K562 (cell line): ENCODE data around the gene PTTG2. TPM values are rescaled to one million over a fixed set of nuclear protein-coding genes. Genes with fewer than 3 reads are reported as not detected.

Experiments used
- ATAC-seq: fragments of 200-7000 bp; cut with Tn5 transposase; 3 replicates; pipeline ENCODE4 v1.9.1; 2020; ENCODE audit warnings: moderate library complexity
- BruUV-seq: library from RNA; stranded (reverse); fragments of 400-500 nt; replicated peaks from 2 replicates; lab custom pipeline; 2021; lab: Mats Ljungman, UMichigan
- CTCF ChIA-PET: fragments of 300-600 bp; formaldehyde crosslinking; extraction: SDS; loops from one replicate; lab custom pipeline; 2021; ENCODE audit warnings: low intra/inter-chr PET ratio; lab: Yijun Ruan, JAX
- POLR2A ChIA-PET: fragments of 300-600, 350-650 bp; sonication (Branson Sonifier 250); formaldehyde crosslinking; extraction: SDS; loops from one replicate; lab custom pipeline; 2021; ENCODE audit warnings: antibody characterized with exemption, inconsistent platforms; lab: Yijun Ruan, JAX
- DNase-seq, 4 experiments: peaks; one replicate each; pipeline versions ENCODE4 v3.0.0 to v3.0.0-alpha.2; 2011 to 2018; ENCODE audit warnings: low spot score in 3 of 4, mixed read lengths in 3 of 4; ENCODE audit errors: extremely low read depth in 1 of 4
- FAIRE-seq: peaks from 2 replicates; lab custom pipeline; 2011; peaks lifted over from hg19 to GRCh38; lab: Jason Lieb, UNC
- H2AFZ ChIP-seq: 2 replicates; pipeline ENCODE4 v1.6.0; 2011; ENCODE audit warnings: low read depth, low read length, control low read depth, inconsistent platforms
- H3K27ac ChIP-seq: fragments of 200-600 bp; 3 replicates; pipeline ENCODE4 v1.8.0; 2011; ENCODE audit warnings: low read depth, mild to moderate bottlenecking, control low read depth, inconsistent platforms, low read length, moderate library complexity, mixed read lengths; ENCODE audit errors: extremely low read depth
- H3K27me3 ChIP-seq, 2 experiments: fragments of 300-600 bp in 1 of 2; 2 replicates in 1 of 2; 3 replicates in 1 of 2; pipeline versions ENCODE4 v1.6.0 to v1.8.0; 2011; ENCODE audit warnings: inconsistent platforms in 2 of 2, low read length in 2 of 2, mild to moderate bottlenecking in 1 of 2, mixed read lengths in 1 of 2, moderate library complexity in 1 of 2; ENCODE audit not compliant: control insufficient read depth in 2 of 2, insufficient read depth in 2 of 2
- H3K36me3 ChIP-seq: fragments of 300-600 bp; 3 replicates; pipeline ENCODE4 v1.8.0; 2011; ENCODE audit warnings: mild to moderate bottlenecking, low read length, inconsistent platforms; ENCODE audit not compliant: control insufficient read depth, insufficient read depth
- H3K4me1 ChIP-seq, 2 experiments: fragments of 200-600 bp in 1 of 2; replicated peaks in 1 of 2; 2 replicates in 1 of 2; 3 replicates in 1 of 2; pipeline versions ENCODE4 v1.5.1 to v1.8.0; 2011; ENCODE audit warnings: inconsistent platforms in 2 of 2, low read length in 2 of 2, mild to moderate bottlenecking in 1 of 2, mixed read lengths in 1 of 2, moderate library complexity in 1 of 2; ENCODE audit not compliant: control insufficient read depth in 2 of 2, insufficient read depth in 2 of 2
- H3K4me2 ChIP-seq: 2 replicates; pipeline ENCODE4 v1.6.1; 2011; ENCODE audit warnings: low read length, control low read depth, inconsistent platforms, mixed read lengths; ENCODE audit not compliant: insufficient read depth
- H3K4me3 ChIP-seq: fragments of 200-600 bp; sonication (generic), shearing (Covaris generic); 2 replicates; pipeline ENCODE4 v1.5.1; 2016; ENCODE audit warnings: control low read depth, inconsistent platforms
- H3K79me2 ChIP-seq: fragments of 200-600 bp; 3 replicates; pipeline ENCODE4 v1.8.0; 2011; ENCODE audit warnings: low read length, inconsistent platforms; ENCODE audit not compliant: control insufficient read depth, insufficient read depth
- H3K9ac ChIP-seq, 2 experiments: 2 replicates each; pipeline versions ENCODE4 v1.6.0 to v1.6.1; 2011; ENCODE audit warnings: low read depth in 2 of 2, low read length in 2 of 2, control low read depth in 1 of 2, inconsistent platforms in 1 of 2, mild to moderate bottlenecking in 1 of 2, mixed read lengths in 1 of 2; ENCODE audit not compliant: insufficient read depth in 1 of 2
- H3K9me1 ChIP-seq: one replicate; pipeline ENCODE4 v1.6.0; 2011; ENCODE audit warnings: inconsistent platforms, mild to moderate bottlenecking, low read length, moderate library complexity; ENCODE audit not compliant: control insufficient read depth, insufficient read depth
- H3K9me3 ChIP-seq: replicated peaks from 2 replicates; pipeline ENCODE4 v1.5.1; 2011; ENCODE audit warnings: low read depth, low read length, inconsistent platforms; ENCODE audit not compliant: control insufficient read depth, insufficient read depth
- H4K20me1 ChIP-seq: replicated peaks from 2 replicates; pipeline ENCODE4 v1.6.1; 2011; ENCODE audit warnings: low read length, inconsistent platforms, mixed read lengths; ENCODE audit not compliant: control insufficient read depth, insufficient read depth
- BRF1 ChIP-seq: IDR thresholded peaks from 3 replicates; pipeline ENCODE4 v1.6.1; 2011; ENCODE audit warnings: borderline replicate concordance, mild to moderate bottlenecking; ENCODE audit not compliant: insufficient read length; ENCODE audit errors: extremely low read depth
- ETV6 ChIP-seq, 3 experiments: fragments of 150-350 bp in 1 of 3; sonication (generic) in 1 of 3; formaldehyde crosslinking in 1 of 3; IDR thresholded peaks; 2 replicates each; pipeline versions ENCODE4 v1.6.1 to v1.8.0; 2014 to 2022; ENCODE audit warnings: borderline replicate concordance in 2 of 3, low read depth in 2 of 3, antibody characterized with exemption in 1 of 3, low read length in 1 of 3, mild to moderate bottlenecking in 1 of 3, missing genetic modification reagents in 1 of 3
- FOXA1 ChIP-seq: fragments of 450-650 bp; IDR thresholded peaks from 2 replicates; pipeline ENCODE4 v1.6.1; 2016; ENCODE audit warnings: mild to moderate bottlenecking, borderline replicate concordance
- ILK ChIP-seq: fragments of 450-650 bp; IDR thresholded peaks from 2 replicates; pipeline ENCODE4 v1.6.1; 2016; ENCODE audit warnings: missing genetic modification characterization, low read depth, mild to moderate bottlenecking, missing compliant biosample characterization, moderate library complexity, borderline replicate concordance
- KAT8 ChIP-seq: fragments of 450-650 bp; IDR thresholded peaks from 2 replicates; pipeline ENCODE4 v1.6.1; 2016; ENCODE audit warnings: low read depth, mild to moderate bottlenecking
- POLR2AphosphoS2 ChIP-seq: IDR thresholded peaks from 2 replicates; pipeline ENCODE4 v1.6.1; 2012; ENCODE audit warnings: low read length, improper control_type of control experiment
- POLR2H ChIP-seq: IDR thresholded peaks from 2 replicates; pipeline ENCODE4 v1.6.1; 2016; ENCODE audit warnings: missing genetic modification characterization, low read depth, mild to moderate bottlenecking, control low read depth, missing compliant biosample characterization, moderate library complexity
- POLR3A ChIP-seq: IDR thresholded peaks from 2 replicates; pipeline ENCODE4 v1.6.1; 2011; ENCODE audit warnings: borderline replicate concordance, mild to moderate bottlenecking, moderate library complexity; ENCODE audit not compliant: insufficient read length, insufficient read depth; ENCODE audit errors: extremely low read depth
- RBM15 ChIP-seq: fragments of 200-400 bp; formaldehyde crosslinking; IDR thresholded peaks from 2 replicates; pipeline ENCODE4 v1.6.1; 2018; ENCODE audit warnings: mild to moderate bottlenecking, low read length, moderate library complexity; ENCODE audit not compliant: insufficient read depth
- RFX5 ChIP-seq: IDR thresholded peaks from 2 replicates; pipeline ENCODE4 v1.6.1; 2011; ENCODE audit warnings: low read depth, mild to moderate bottlenecking, improper control_type of control experiment, low read length
- THRB ChIP-seq: fragments of 450-650 bp; formaldehyde crosslinking; conservative IDR thresholded peaks from 2 replicates; pipeline ENCODE4 v1.4.0; 2022; ENCODE audit warnings: mild to moderate bottlenecking, missing genetic modification characterization
- ZNF121 ChIP-seq: sonication (generic); formaldehyde crosslinking; conservative IDR thresholded peaks from 2 replicates; pipeline ENCODE4 v1.8.0; 2022; ENCODE audit warnings: missing genetic modification reagents
- ZNF551 ChIP-seq: fragments of 250-450 bp; sonication (Bioruptor Pico); IDR thresholded peaks from 2 replicates; pipeline ENCODE4 v1.5.0; 2021; ENCODE audit warnings: mild to moderate bottlenecking, moderate library complexity
- WGBS: fragments of 100-300 bp; shearing (Covaris generic); methylation state at CpG from one replicate; pipeline ENCODE4 v1.1.6; 2016; ENCODE audit warnings: low coverage, mixed read lengths; ENCODE audit not compliant: insufficient coverage; ENCODE audit errors: missing lambda C conversion rate; 5-methylcytosine and 5-hydroxymethylcytosine counted together
- in situ Hi-C: fragments of 300-500 bp; cut with MboI; formaldehyde crosslinking; loops from 4 replicates; pipeline ENCODE4 v1.15.0; 2018; ENCODE audit warnings: inconsistent platforms, mixed read lengths
- intact Hi-C: fragments of 100-400 bp; cut with micrococcal nuclease; formaldehyde crosslinking; loops from 2 replicates; pipeline ENCODE4 v1.14.2; 2022
- polyA plus RNA-seq, 8 experiments: library from polyadenylated mRNA; depleted of rRNA in 4 of 8; stranded (reverse) in 5 of 8; unstranded in 3 of 8; fragments of >200 nt; fragmentation: Nextera tagmentation in 2 of 8; fragmentation: Illumina TruSeq in 1 of 8; extraction: Ambion mirVana in 2 of 8; extraction: Trizol in 1 of 8; gene quantifications; 2 replicates each; pipeline versions ENCODE4 v1.2.1 to v1.2.3, GENCODE V29; 2011 to 2014; ENCODE audit warnings: inconsistent platforms in 1 of 8, missing spikeins in 1 of 8
- total RNA-seq, 7 experiments: library from RNA; depleted of rRNA in 6 of 7; stranded (reverse); fragments of >200 nt in 6 of 7; fragmentation: Illumina TruSeq in 2 of 7; extraction: Trizol in 2 of 7; gene quantifications; 2 replicates each; pipeline versions ENCODE4 v1.2.1 to v1.2.3, GENCODE V29; 2011 to 2021; ENCODE audit warnings: low replicate concordance in 1 of 7

Gene PTTG2
- total and polyA plus RNA-seq, 9 of the 15 experiments (the other 6 are each of a cell fraction or from before 2014, with no cell fraction given): not detected

GRCh38 chr4:38003102-38003501 lies 42.9 kb downstream of the PTTG2 start (continued):
- TF ChIP-seq POLR3A: no peak

DNA sequence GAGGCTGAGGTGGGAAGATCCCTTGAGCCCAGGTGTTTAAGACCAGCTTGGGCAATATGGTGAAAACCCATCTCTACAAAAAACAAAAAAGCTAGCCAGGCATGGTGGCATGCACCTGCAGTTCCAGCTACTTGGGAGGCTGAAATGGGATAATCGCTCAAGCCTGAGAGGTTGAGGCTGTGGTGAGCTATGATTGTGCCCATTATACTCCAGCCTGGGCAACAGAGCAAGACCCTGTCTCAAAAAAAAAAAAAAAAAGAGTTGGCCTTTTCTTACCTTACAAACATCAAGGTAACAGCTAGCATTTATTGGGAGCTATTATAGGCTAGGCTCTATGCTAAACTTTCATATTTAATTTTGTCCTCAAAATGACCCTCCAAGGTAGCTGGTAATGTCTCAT lies 43.4 kb downstream of the PTTG2 start:
- Histone ChIP-seq H3K4me1 (no peaks in the 10 kb centered on the region), H3K79me2 (no peaks in the 10 kb centered on the region), H3K4me3 (no peak overlapping the region), H3K27me3 (peaks cover 10 to 18% of the 10 kb centered on the region in 2 experiments), H3K36me3 (no peaks in the 10 kb centered on the region), H3K27ac (no peak overlapping the region), H3K9me3 (no peaks in the 10 kb centered on the region), H3K9ac (no peak overlapping the region), H4K20me1 (peaks cover 9% of the 10 kb centered on the region), H2AFZ (no peak overlapping the region), H3K9me1 (no peaks in the 10 kb centered on the region), H3K4me2 (no peak overlapping the region)
- FAIRE-seq (no peak), DNase-seq (no peak), ATAC-seq (no peak)
- no TSS peak for BruUV-seq
- intact Hi-C loops (no loop called here), in situ Hi-C loops (no loop called here)
- ChIA-PET CTCF (no interaction called here), POLR2A (interaction anchor here (0.6 to 1.4 kb wide), 3 partner anchors 12 to 321 kb away, joined by 4 read pairs; no protein-coding TSS in a partner anchor)
- WGBS: 0% methylated on average over 1 of the region's 1 CpG
- TF ChIP-seq BRF1 (no peak), ZNF121 (CRISPR knock-in tag) (0 out of 2 replicates have a peak, but pooled peaks have one; percentile 21)

GRCh38 chr4:38004062-38004461 lies 43.9 kb downstream of the PTTG2 start:
- WGBS: 0% methylated on average over 3 of the region's 3 CpGs
- intact Hi-C loops: no loop called here
- CTCF ChIA-PET: no interaction called here
- no peak for TF ChIP-seq POLR2H (tag)
- no peak for TF ChIP-seq FOXA1
- no peak for TF ChIP-seq ZNF551 (CRISPR knock-in tag)
- no peak for TF ChIP-seq KAT8
- TF ChIP-seq POLR2AphosphoS2: no peak
- TF ChIP-seq RBM15: no peak
- no peak for TF ChIP-seq THRB (CRISPR knock-in tag)
- TF ChIP-seq RFX5: no peak
- TF ChIP-seq ETV6 (IDR thresholded peaks at IDR 0.05; ENCODE audit: borderline replicate concordance in 1 of 2, low read depth in 2 of 2, low read length in 1 of 2): no peak
- TF ChIP-seq ETV6 (CRISPR knock-in tag; IDR thresholded peaks at IDR 0.05; ENCODE audit: borderline replicate concordance): no peak
- TF ChIP-seq ILK (tag): no peak

More at GRCh38 chr4:38004062-38004461, 43.9 kb downstream of the PTTG2 start:
- H3K4me3 ChIP-seq: no peak overlapping the region
- no peak overlapping the region for H3K27ac ChIP-seq
- H4K20me1 ChIP-seq: peaks cover 9% of the 10 kb centered on the region
- H3K36me3 ChIP-seq: no peaks in the 10 kb centered on the region
- POLR2A ChIA-PET: no interaction called here
- FAIRE-seq: no peak
- no peak overlapping the region for H3K9ac ChIP-seq
- H3K79me2 ChIP-seq: no peaks in the 10 kb centered on the region
- no peak overlapping the region for H2AFZ ChIP-seq
- ATAC-seq: no peak
- H3K4me1 ChIP-seq: no peaks in the 10 kb centered on the region
- no TSS peak for BruUV-seq
- H3K9me1 ChIP-seq: no peaks in the 10 kb centered on the region
- no peaks in the 10 kb centered on the region for H3K9me3 ChIP-seq
- no peak for DNase-seq
- in situ Hi-C loops: no loop called here
- peaks cover 10 to 18% of the 10 kb centered on the region in 2 experiments for H3K27me3 ChIP-seq
- no peak overlapping the region for H3K4me2 ChIP-seq
